GM08714 (cell line): ENCODE measurements around the gene OOSP3.
"Not testable (repeated sequence)": the region's sequence is repeated elsewhere in the genome, so short reads cannot be mapped to it uniquely, and the experiment has no call there.

ENCODE experiments used
- H3K4me3 ChIP-seq: fragments of 200-500 bp; sonication (Bioruptor generic); 2 replicates; pipeline ENCODE4 v1.5.1; 2014; ENCODE audit warnings: mild to moderate bottlenecking, low read length, inconsistent platforms
- ZNF274 ChIP-seq: IDR thresholded peaks from 2 replicates; pipeline ENCODE4 v1.6.1; 2012; ENCODE audit warnings: mild to moderate bottlenecking, low read depth, low read length

The OOSP3 gene

DNA sequence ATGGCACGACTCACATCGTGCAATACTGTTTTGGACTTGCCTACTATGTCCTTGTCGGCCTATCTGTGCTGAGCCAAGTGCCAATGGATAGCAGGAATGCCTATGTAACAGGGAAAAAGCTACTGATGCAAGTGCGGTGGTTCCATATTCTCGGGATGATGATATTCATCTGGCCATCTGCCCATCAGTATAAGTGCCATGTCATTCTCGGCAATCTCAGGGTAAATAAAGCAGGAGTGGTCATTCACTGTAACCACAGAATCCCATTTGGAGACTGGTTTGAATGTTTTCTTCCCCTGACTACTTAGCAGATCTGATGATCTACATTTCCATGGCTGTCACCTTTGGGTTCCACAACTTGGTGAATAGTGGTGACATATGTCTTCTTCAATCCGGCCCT lies 20.1 kb downstream of the OOSP3 start:
- TF ChIP-seq ZNF274, result no peak

GRCh38 chr11:59899532-59899931 lies 20.9 kb downstream of the OOSP3 start:
- H3K4me3 ChIP-seq, result no peak overlapping the region
- TF ChIP-seq ZNF274, result no peak

More for the DNA sequence above, 20.1 kb downstream of the OOSP3 start:
- H3K4me3 ChIP-seq, result no peak overlapping the region

- TF ChIP-seq ZNF274, result no peak
- no peak overlapping the region for H3K4me3 ChIP-seq
Measured at GRCh38 chr11:59900366-59901126, 22.0 kb downstream of the OOSP3 start.

- H3K4me3 ChIP-seq, result no peak overlapping the region
- no peak for TF ChIP-seq ZNF274
Measured at GRCh38 chr11:59901306-59901705, 22.7 kb downstream of the OOSP3 start.

DNA sequence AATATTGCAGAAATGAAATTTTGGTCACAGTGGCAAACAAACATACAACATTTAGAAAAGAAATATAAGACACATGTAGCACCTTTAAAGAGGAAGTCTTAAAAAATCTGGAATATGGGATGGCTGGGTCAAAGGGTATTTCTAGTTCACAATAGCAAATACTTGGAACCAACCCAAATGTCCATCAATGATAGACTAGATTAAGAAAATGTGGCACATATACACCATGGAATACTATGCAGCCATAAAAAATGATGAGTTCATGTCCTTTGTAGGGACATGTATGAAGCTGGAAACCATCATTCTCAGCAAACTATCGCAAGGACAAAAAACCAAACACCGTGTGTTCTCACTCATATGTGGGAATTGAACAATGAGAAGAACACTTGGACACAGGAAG lies 25.0 kb downstream of the OOSP3 start:
- not testable (repeated sequence) for H3K4me3 ChIP-seq

- TF ChIP-seq ZNF274, result no peak
- H3K4me3 ChIP-seq, result no peak overlapping the region
Measured at GRCh38 chr11:59918480-59918879, 39.9 kb downstream of the OOSP3 start.

DNA sequence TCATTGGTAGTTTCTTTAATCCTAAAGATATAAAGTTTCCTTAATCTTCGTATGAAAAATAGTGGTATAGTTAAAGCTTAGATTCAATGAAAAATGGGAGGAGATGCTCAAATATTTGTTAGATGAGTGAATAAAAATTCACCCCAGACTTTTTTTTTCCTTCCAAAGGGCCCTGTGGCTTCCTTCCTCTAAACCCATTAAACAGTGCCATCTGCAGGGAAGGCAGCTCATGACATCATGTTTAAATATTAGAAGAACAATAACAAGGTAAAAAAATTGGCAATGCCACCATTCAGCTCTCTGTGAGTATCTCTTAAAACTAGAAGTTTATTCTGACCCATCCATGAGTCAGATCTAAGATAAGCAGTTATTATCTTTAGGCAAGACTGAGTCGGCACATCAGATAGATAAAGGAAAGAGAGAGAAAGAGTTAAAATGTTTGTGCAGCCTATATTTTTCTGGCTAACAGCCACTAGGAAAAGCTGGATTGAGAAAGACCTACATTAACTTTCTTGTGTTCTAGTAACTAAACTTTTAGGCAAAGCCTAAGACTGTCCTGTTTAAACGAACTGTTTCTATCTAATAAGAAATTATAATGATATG lies 40.5 kb downstream of the OOSP3 start:
- TF ChIP-seq ZNF274, result no peak
- H3K4me3 ChIP-seq, result no peak overlapping the region

DNA sequence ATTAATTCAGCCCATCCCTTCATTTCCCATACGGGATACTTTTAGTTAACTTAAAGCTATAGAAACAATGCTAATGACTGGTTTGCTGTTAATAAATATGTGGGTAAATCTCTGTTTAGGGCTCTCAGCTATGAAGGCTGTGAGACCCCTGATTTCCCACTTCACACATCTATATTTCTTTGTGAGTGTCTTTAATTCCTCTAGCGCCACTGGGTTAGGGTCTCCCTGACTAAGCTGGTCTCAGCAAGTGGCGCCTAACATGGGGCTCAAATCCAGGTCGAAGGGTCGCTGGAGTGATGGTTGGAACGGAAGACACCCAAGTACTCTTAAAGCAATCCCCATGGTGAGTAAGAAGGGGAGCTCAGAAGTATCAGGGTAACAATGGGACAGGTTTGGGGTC lies 45.2 kb downstream of the OOSP3 start:
- no peak for TF ChIP-seq ZNF274
- H3K4me3 ChIP-seq, result no peak overlapping the region

DNA sequence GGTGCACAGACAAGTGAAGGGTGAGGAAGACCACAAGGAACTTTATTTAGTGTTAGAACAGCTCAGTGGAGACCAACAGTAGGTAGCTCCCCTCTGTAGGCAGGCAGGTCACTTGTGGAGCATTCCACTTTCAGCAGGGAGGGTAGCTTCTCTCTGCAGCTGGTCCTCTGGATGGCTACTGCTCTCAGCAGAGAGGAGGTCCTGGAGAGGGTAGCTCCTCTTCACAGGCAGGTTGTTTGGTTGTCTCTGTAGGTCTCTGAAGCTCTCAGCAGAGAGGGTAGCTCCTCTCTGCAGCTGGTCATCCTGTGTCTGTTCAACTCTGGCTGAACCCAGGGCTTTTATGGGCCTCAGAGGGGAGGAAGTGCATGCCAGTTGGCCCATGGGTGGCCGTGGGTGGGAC lies 53.1 kb downstream of the OOSP3 start:
- no peak for TF ChIP-seq ZNF274
- H3K4me3 ChIP-seq, result no peak overlapping the region

- TF ChIP-seq ZNF274, result no peak
Measured at GRCh38 chr11:59938132-59938531, 59.5 kb downstream of the OOSP3 start, which contains the start of gene OOSP1. OOSP1 (plus strand) TSS chr11:59938432; CDS start chr11:59938455, 23 bp downstream.

DNA sequence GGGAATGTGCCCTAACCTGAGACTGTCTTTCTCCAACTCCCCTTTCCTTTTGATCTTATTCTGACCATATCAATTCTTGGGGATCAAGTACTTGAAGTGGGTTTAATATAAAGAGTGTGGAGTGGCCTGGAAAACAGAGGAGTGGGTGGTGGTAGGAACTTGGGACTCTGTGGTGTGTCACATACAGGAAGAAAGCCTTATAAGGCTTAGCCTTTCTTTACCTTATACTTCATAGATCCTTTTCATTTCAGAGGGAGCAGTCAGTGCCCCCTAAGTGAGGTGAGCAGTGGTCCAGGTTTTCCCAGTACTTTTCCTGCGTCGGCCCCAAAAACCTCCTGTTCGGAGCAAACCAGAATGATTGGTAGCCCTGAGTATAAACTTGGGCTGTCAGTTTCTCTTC lies 60.1 kb downstream of the OOSP3 start:
- no peak for TF ChIP-seq ZNF274
- H3K4me3 ChIP-seq, result no peak overlapping the region

More at GRCh38 chr11:59938132-59938531, 59.5 kb downstream of the OOSP3 start, which contains the start of gene OOSP1:
- H3K4me3 ChIP-seq, result no peak within 1 kb of the TSS

GRCh38 chr11:59939482-59939881 lies 60.9 kb downstream of the OOSP3 start:
- no peak overlapping the region for H3K4me3 ChIP-seq
- no peak for TF ChIP-seq ZNF274

GRCh38 chr11:59941091-59941490 lies 62.5 kb downstream of the OOSP3 start:
- TF ChIP-seq ZNF274, result no peak
- H3K4me3 ChIP-seq, result no peak overlapping the region

GRCh38 chr11:59943997-59944714 lies 65.6 kb downstream of the OOSP3 start:
- no peak for TF ChIP-seq ZNF274

DNA sequence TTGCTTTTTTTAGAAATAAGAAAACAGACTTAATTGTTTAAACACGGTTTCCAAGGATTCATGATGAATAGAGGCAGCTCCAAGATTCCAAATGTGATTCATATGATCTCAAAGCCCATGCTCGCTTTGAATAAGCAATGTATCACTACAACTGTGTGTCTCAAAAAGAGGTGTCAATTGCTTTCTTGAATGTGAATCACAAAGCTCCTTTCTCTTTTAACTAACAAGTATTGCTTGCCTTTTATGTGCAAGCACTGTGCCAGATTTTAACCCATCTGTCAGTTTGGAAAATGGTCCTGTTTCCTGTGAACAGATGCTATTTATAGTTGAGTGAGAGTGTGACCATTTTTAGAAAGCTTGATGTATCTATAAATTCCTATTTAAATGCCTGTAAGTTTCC lies 66.1 kb downstream of the OOSP3 start:
- no peak overlapping the region for H3K4me3 ChIP-seq
- TF ChIP-seq ZNF274, result no peak

More at GRCh38 chr11:59943997-59944714, 65.6 kb downstream of the OOSP3 start:
- H3K4me3 ChIP-seq, result no peak overlapping the region
